Natural killer cell (primary cell): ENCODE results near the gene ZNF484. TPM values are rescaled to one million over a fixed set of nuclear protein-coding genes. Genes with fewer than 3 reads are reported as not detected.
A peak's percentile ranks its signal among the peaks of the same experiment; 100 is the strongest.
"Not testable (repeated sequence)": the region's sequence is repeated elsewhere in the genome, so short reads cannot be mapped to it uniquely, and the experiment has no call there.

Source experiments
- ATAC-seq, 3 donors: fragments of 150-1000 bp in 2 of 3; fragments of 200-7000 bp in 1 of 3; cut with Tn5 transposase; 1 replicate in 1 of 3; 2 replicates in 2 of 3; pipeline ENCODE4 v1.10.0; 2021; ENCODE audit warnings: mild to moderate bottlenecking in 2 of 3, moderate library complexity in 2 of 3
- DNase-seq, 2 donors: peaks; one replicate each; pipeline versions ENCODE4 v3.0.0 to v3.0.0-alpha.2; 2013 to 2021; ENCODE audit warnings: mixed read lengths in 1 of 2
- H3K27ac ChIP-seq: one replicate; pipeline ENCODE4 v1.5.1; 2013; ENCODE audit warnings: mild to moderate bottlenecking, low read length
- H3K27me3 ChIP-seq: one replicate; pipeline ENCODE4 v1.6.1; 2013; ENCODE audit warnings: low read length; ENCODE audit not compliant: control insufficient read depth, insufficient read depth
- H3K36me3 ChIP-seq: one replicate; pipeline ENCODE4 v1.6.1; 2013; ENCODE audit warnings: low read length; ENCODE audit not compliant: control insufficient read depth, insufficient read depth
- H3K4me1 ChIP-seq: one replicate; pipeline ENCODE4 v1.6.1; 2013; ENCODE audit warnings: low read length; ENCODE audit not compliant: control insufficient read depth, insufficient read depth
- H3K4me3 ChIP-seq: one replicate; pipeline ENCODE4 v1.5.1; 2013; ENCODE audit warnings: low read length
- H3K9me3 ChIP-seq: one replicate; pipeline ENCODE4 v1.6.1; 2013; ENCODE audit warnings: low read length; ENCODE audit not compliant: control insufficient read depth, insufficient read depth
- H3K27ac Mint-ChIP-seq, 2 donors: one replicate each; pipeline ENCODE4 v1.8.0; 2022; ENCODE audit warnings: mild to moderate bottlenecking in 2 of 2, mixed read lengths in 2 of 2, moderate library complexity in 1 of 2
- H3K27me3 Mint-ChIP-seq, 2 donors: one replicate each; pipeline ENCODE4 v1.8.0; 2022; ENCODE audit warnings: low read depth in 2 of 2, mixed read lengths in 2 of 2
- H3K36me3 Mint-ChIP-seq: one replicate; pipeline ENCODE4 v1.8.0; 2022; ENCODE audit warnings: mixed read lengths
- H3K4me1 Mint-ChIP-seq, 2 donors: one replicate each; pipeline ENCODE4 v1.8.0; 2022; ENCODE audit warnings: mixed read lengths in 2 of 2
- H3K4me3 Mint-ChIP-seq: one replicate; pipeline ENCODE4 v1.8.0; 2022; ENCODE audit warnings: mild to moderate bottlenecking, moderate library complexity, mixed read lengths
- H3K9me3 Mint-ChIP-seq, 2 donors: one replicate each; pipeline ENCODE4 v1.8.0; 2022; ENCODE audit warnings: mixed read lengths in 2 of 2
- WGBS: methylation state at CpG from one replicate; pipeline ENCODE4 v1.1.7; 2013; ENCODE audit warnings: missing lambda C conversion rate; ENCODE audit not compliant: insufficient coverage; 5-methylcytosine and 5-hydroxymethylcytosine counted together
- intact Hi-C: fragments of 100-400 bp; cut with micrococcal nuclease; formaldehyde crosslinking; loops from one replicate; pipeline ENCODE4 v1.14.2; 2022
- total RNA-seq, 4 donors: library from RNA; stranded (reverse); fragments of 120-200 nt in 1 of 4; gene quantifications; one replicate each; pipeline versions ENCODE4 v1.2.3 to v1.2.4, GENCODE V29; 2013 to 2022
- TF ChIP-seq, protein P1 (sequence below): fragments of 200-600 bp; IDR thresholded peaks from one replicate; pipeline ENCODE4 v1.8.0; 2022; ENCODE audit warnings: antibody characterized with exemption

Gene ZNF484
- total RNA-seq, 3 donors from 2014 or later (not counting 1 experiment from before 2014, with no cell fraction given): 14.1 to 19.5 (median 16.2) TPM

DNA sequence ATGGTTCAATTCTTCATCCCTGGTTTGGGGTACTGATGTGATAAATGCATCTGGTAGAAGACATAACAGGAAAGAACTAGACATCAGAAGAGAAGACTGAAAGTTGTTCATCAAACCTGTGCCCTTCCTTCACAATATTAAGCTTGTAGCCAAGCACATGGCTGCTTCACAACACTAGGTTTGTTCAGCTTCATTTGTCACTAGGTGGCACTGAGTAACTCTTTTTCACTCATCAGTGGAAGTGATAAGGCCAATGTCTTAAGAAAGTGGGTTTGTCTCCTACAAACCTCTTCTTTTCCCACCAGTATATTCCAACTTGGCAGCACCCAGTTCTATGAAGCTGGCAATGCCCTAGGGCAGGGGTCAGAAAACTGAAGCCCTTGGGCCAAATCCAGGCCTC, 26.9 kb downstream of the ZNF484 start:
- H3K27me3 Mint-ChIP-seq: no peaks in the 10 kb centered on the region
- no peak overlapping the region for H3K4me3 Mint-ChIP-seq
- no peak overlapping the region for H3K27ac Mint-ChIP-seq
- TF ChIP-seq, protein P1, sequence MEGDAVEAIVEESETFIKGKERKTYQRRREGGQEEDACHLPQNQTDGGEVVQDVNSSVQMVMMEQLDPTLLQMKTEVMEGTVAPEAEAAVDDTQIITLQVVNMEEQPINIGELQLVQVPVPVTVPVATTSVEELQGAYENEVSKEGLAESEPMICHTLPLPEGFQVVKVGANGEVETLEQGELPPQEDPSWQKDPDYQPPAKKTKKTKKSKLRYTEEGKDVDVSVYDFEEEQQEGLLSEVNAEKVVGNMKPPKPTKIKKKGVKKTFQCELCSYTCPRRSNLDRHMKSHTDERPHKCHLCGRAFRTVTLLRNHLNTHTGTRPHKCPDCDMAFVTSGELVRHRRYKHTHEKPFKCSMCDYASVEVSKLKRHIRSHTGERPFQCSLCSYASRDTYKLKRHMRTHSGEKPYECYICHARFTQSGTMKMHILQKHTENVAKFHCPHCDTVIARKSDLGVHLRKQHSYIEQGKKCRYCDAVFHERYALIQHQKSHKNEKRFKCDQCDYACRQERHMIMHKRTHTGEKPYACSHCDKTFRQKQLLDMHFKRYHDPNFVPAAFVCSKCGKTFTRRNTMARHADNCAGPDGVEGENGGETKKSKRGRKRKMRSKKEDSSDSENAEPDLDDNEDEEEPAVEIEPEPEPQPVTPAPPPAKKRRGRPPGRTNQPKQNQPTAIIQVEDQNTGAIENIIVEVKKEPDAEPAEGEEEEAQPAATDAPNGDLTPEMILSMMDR: no peak
- Histone ChIP-seq H3K27ac (no peak overlapping the region), H3K27me3 (no peaks in the 10 kb centered on the region), H3K4me3 (no peak overlapping the region), H3K36me3 (peaks cover 68% of the 10 kb centered on the region), H3K9me3 (peaks cover 29% of the 10 kb centered on the region), H3K4me1 (no peaks in the 10 kb centered on the region)
- H3K4me1 Mint-ChIP-seq: no peaks in the 10 kb centered on the region
- no peak for ATAC-seq
- H3K36me3 Mint-ChIP-seq: peaks cover 71% of the 10 kb centered on the region
- H3K9me3 Mint-ChIP-seq: peaks cover 2 to 7% of the 10 kb centered on the region in 2 donors
- DNase-seq: peak in 1 of 2 donors; percentile 48
- intact Hi-C loops: no loop called here

DNA sequence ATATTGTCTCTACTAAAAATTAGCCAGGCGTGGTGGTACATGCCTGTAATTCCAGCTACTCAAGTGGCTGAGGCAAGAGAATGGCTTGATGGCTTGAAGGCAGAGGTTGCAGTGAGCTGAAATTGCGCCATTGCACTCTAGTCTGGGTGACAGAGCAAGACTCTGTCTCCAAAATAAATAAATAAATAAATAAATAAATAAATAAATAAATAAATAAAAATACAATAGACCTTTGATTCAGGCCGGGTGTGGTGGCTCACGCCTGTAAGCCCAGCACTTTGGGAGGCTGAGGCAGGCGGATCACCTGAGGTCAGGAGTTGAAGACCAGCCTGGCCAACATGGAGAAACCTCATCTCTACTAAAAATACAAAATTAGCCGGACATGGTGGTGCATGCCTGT, 29.1 kb downstream of the ZNF484 start:
- H3K4me3 Mint-ChIP-seq, H3K27ac Mint-ChIP-seq, H3K27me3 Mint-ChIP-seq, H3K4me1 ChIP-seq, H3K4me1 Mint-ChIP-seq, ATAC-seq, DNase-seq, H3K27me3 ChIP-seq, intact Hi-C loops, H3K27ac ChIP-seq, H3K4me3 ChIP-seq: not testable (repeated sequence)
- H3K36me3 Mint-ChIP-seq: peaks cover 70% of the 10 kb centered on the region
- Histone ChIP-seq H3K36me3 (peaks cover 50% of the 10 kb centered on the region), H3K9me3 (peaks cover 36% of the 10 kb centered on the region)
- peaks cover 6 to 15% of the 10 kb centered on the region in 2 donors for H3K9me3 Mint-ChIP-seq
- 94% methylated on average over 4 of the region's 6 CpGs for WGBS

DNA sequence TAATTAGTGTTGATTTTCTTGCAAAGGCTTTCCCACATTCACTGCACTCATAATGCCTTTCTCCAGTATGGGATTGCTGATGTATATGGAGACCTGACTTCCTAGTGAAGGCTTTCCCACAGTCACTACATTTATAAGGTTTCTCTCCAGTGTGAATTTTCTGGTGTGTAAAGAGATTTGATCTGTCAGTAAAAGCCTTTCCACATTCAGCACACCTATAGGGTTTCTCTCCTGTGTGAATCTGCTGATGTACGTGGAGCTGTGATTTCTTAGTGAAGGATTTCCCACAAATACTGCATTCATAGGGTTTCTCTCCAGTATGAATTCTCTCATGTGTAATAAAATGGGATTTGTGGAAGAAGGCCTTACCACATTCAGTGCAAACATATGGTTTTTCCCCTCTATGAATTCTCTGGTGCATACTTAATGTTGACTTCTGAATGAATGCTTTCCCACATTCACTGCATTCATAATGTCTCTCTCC, 31.1 kb downstream of the ZNF484 start:
- H3K36me3 ChIP-seq: peaks cover 39% of the 10 kb centered on the region
- no CpG with 5 or more reads among the region's 1 CpG for WGBS
- DNase-seq (no peak), ATAC-seq (no peak)
- no peaks in the 10 kb centered on the region for H3K4me1 ChIP-seq
- peaks cover 66% of the 10 kb centered on the region for H3K36me3 Mint-ChIP-seq
- H3K27me3 ChIP-seq: no peaks in the 10 kb centered on the region
- TF ChIP-seq, protein P1: no peak
- peaks cover 43% of the 10 kb centered on the region for H3K9me3 ChIP-seq
- H3K27me3 Mint-ChIP-seq: no peaks in the 10 kb centered on the region
- no peaks in the 10 kb centered on the region for H3K4me1 Mint-ChIP-seq
- H3K4me3 ChIP-seq: no peak overlapping the region
- peaks cover 8 to 21% of the 10 kb centered on the region in 2 donors for H3K9me3 Mint-ChIP-seq
- no peak overlapping the region for H3K27ac ChIP-seq
- H3K27ac Mint-ChIP-seq: no peak overlapping the region
- intact Hi-C loops: no loop called here
- no peak overlapping the region for H3K4me3 Mint-ChIP-seq

DNA sequence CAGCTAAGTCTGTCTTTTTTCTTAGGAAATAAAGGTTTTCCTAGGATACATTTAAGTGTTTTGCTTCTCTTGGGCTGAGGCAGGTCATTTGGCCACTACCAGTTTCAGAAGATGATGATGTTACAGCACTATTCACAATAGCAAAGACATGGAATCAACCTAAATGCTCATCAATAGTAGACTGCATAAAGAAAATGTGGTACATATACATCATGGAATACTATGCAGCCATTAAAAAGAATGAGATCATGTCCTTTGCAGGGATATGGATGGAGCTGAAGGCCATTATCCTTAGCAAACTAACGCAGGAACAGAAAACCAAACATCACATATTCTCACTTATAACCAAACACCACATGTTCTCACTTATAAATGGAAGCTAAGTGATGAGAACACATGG, 39.4 kb downstream of the ZNF484 start:
- no CpG with 5 or more reads among the region's 1 CpG for WGBS
- H3K27me3 ChIP-seq, H3K27me3 Mint-ChIP-seq, H3K36me3 ChIP-seq, H3K4me3 ChIP-seq, H3K27ac ChIP-seq, H3K4me3 Mint-ChIP-seq, ATAC-seq, H3K27ac Mint-ChIP-seq, intact Hi-C loops, H3K4me1 ChIP-seq, H3K4me1 Mint-ChIP-seq, DNase-seq: not testable (repeated sequence)
- peaks cover 28% of the 10 kb centered on the region for H3K9me3 ChIP-seq
- Mint-ChIP-seq H3K36me3 (peaks cover 28% of the 10 kb centered on the region), H3K9me3 (peaks cover 14 to 20% of the 10 kb centered on the region in 2 donors)
